HG02642 (cell line): ENCODE results near the gene RAN.
A peak's percentile ranks its signal among the peaks of the same experiment; 100 is the strongest.
"Not testable (repeated sequence)": the region's sequence is repeated elsewhere in the genome, so short reads cannot be mapped to it uniquely, and the experiment has no call there.

Experiments
- ATAC-seq: cut with Tn5 transposase; IDR thresholded peaks from one replicate; pipeline ENCODE4 v1.9.1; 2021; ENCODE audit warnings: mild to moderate bottlenecking; ENCODE audit not compliant: unreplicated experiment, poor library complexity

The RAN gene

DNA sequence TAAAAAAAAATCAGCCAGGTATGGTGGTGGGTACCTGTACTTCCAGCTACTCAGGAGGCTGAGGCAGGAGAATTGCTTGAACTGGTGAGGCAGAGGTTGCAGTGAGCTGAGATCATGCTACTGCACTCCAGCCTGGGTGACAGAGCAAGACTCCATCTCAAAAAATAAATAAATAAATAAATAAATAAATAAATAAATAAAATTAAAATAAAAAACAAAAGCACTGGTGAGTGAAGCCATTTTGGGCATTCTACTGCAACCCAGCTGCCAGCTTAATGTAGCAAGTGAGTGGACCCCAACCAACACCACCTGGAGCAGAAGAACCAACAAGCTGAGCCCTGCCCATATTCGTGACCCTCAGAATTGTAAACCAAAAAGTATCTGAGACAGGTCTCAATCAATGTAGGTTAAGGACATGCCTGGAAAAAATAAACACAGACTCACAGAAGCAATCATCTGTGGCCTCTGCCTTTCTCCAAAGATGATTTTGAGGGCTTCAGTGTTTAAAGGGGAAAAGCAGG lies 23.0 kb upstream of the RAN start:
- ATAC-seq = not testable (repeated sequence)

DNA sequence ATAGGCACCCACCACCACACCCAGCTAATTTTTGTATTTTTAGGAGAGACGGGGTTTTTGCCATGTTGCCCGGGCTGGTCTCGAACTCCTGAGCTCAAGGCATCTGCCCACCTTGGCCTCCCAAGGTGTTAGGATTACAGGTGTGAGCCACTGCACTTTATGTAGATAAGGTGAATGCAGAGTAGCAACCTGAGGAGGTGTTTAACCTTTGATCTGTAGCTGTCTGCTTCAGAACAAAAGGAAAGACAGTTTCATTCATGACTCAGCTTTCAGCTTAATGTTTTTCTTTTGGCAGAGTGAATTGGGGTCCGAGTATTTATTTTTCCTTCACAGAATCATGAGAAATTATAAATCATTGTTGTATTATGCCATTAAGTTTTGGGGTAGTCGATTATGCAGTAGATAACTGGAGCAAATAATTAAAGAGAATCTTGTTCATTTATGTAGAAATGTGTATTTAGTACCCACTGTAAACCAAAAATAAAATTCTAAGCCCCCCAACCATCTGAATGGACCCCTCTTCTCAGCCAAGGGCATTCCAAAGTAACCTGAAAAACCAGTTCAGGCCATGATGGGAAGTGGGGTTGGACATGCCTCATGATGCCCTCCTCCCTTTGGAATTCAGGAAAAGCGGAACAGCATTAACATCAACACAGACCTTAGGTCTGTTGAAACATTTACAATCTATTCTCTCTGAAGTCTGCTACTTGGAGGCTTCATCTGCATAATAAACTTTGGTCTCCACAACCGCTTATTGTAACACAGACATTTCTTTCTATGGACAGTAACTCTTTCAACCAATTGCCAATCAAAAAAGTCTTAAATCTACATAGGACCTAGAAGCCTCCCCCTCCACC lies 22.1 kb upstream of the RAN start:
- no peak for ATAC-seq

DNA sequence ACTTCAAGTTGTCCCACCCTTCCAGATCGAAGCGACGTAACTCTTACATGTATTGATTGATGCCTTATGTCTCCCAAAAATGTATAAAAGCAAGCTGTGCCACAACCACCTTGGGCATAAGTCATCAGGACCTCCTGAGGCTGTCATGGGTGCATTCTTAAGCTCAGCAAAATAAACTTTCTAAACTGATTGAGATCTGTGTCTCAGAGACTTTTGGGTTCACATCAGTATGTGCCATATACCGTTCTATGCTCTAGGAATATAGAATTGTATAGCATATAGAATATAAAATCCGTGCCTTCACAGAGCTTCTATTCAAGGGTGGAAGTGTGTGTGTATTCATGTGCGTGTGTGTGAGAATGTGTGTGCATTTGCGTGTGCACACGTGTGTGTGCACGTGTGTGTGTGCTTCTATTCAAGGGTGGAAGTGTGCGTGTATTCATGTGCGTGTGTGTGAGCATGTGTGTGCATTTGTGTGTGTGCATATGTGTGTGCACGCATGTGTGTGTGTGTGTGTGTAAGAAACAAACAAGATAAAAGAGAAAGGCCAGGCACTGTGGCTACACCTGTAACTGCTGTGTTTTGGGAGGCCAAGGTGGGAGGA lies 21.3 kb upstream of the RAN start:
- ATAC-seq = no peak

- ATAC-seq = no peak
These were observed 15.8 kb upstream of the RAN start for GRCh38 chr12:130856088-130856487.

- ATAC-seq = no peak
These were observed 13.8 kb upstream of the RAN start for GRCh38 chr12:130858084-130858483.

- no peak for ATAC-seq
These were observed 12.7 kb upstream of the RAN start for GRCh38 chr12:130859161-130859560.

- ATAC-seq = no peak
These were observed 11.6 kb upstream of the RAN start for GRCh38 chr12:130860311-130860710.

DNA sequence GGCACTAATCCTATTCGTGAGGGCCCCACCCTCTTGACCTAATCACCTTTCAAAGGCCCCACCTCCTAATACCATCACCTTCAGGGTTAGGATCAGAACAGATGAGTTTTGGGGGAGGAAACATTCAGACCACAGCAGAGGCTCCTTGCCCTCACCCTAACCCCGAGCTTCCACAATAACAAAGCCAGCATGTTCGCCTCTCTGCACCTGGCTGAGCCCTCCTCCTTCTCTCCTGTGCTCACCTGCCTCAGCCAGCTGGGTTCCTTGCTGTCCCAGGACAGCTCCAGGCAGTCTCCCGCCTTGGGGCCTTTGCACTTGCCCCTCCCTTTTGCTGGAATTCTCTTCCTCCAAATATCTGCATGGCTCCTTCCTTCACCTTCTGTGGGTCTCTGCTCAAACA lies 9.7 kb upstream of the RAN start:
- no peak for ATAC-seq

DNA sequence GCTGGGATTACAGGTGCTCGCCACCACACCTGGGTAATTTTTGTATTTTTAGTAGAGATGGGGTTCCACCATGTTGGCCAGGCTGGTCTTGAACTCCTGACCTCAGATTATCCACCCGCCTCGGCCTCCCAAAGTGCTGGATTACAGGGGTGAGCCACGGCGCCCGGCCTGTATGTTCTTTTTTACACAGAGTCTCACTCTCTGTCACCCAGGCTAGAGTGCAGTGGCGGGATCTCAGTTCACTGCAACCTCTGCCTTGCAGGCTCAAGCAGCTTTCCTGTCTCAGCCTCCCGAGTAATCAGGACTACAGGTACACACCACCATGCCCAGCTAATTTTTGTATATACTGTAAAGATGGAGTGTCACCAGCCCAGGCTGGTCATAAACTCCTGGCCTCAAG lies 9.1 kb upstream of the RAN start:
- ATAC-seq = not testable (repeated sequence)

- ATAC-seq = no peak
These were observed 8.6 kb upstream of the RAN start for GRCh38 chr12:130863298-130863697.

GRCh38 chr12:130868412-130868811 lies 3.5 kb upstream of the RAN start:
- no peak for ATAC-seq

DNA sequence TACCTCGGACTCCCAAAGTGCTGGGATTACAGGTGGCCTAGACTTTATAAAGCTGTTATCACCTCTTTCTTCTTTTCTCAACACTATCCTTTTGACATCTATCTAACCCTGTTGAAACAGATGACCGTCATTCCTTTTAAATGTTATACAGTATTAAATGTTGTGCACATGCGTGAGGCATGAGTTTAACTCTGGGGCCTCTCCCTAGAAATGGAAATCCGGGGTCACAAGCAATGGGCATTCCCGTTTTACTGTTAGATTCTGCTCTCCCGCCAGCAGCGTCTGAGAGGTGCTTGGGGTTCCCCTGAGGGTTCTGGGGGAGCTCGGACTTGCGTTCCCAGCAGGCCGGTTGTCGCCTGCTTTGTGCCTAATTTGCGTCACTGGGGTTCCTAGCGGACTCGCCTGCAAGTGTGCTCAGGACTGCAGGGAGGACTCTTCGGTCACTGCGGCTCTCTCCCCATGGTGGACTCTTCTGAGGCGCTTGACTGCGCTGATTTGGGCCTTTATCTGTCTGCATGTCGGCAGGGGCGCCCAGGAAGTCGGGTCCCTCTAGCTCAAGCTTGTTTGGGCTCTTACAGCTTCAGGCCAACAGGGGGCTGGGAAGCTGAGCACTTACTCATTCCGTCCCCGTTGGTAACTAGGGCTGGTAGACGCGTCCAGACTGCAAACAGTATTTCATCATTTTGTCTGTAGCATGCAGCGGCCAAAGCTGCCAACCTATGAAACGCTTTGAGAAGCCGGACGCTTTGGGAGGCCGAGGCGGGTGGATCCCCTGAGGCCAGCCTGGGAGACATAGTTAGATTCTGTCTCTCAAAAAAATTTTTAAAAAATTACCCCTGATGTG lies 1.2 kb upstream of the RAN start:
- ATAC-seq = peak; percentile 53

- peak; percentile 38 for ATAC-seq
These were observed 572 bp downstream of the RAN start for GRCh38 chr12:130872179-130873096.

- ATAC-seq = no peak
These were observed 1.4 kb downstream of the RAN start for GRCh38 chr12:130873106-130873795.

GRCh38 chr12:130873825-130874224 lies 2.0 kb downstream of the RAN start:
- no peak for ATAC-seq

DNA sequence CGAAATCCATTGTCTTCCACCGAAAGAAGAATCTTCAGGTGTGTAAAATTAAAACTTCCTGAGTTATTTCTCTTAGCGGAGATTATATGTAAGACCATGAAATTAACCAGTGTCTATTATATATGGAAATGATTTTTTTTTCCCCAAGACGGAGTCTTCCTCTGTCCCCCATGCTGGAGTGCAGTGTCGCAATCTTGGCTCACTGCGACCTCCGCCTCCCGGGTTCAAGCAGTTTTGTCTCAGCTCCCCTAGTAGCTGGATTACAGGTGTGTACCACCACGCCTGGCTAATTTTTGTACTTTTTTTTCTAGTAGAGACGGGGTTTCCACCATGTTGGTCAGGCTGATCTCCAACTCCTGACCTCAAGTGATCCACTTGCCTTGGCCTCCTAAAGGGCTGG lies 2.8 kb downstream of the RAN start:
- ATAC-seq = no peak

DNA sequence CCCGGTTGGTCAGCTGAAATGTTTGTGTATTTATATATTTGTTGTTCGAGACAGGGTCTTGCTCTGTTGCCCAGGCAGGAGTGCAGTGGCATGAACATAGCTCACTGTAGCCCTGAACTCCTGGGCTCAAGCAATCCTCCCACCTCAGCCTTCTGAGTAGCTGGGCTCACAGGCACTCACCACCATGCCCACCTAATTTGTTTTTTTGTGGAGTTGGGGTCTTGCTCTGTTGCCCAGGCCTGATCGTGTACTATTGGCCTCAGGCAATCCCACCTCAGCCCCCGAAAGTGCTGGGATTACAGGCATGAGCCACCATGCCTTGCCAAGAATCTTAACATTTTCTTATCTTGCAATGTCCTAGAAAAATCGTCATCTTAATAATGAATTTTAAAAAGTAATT lies 3.3 kb downstream of the RAN start:
- no peak for ATAC-seq

DNA sequence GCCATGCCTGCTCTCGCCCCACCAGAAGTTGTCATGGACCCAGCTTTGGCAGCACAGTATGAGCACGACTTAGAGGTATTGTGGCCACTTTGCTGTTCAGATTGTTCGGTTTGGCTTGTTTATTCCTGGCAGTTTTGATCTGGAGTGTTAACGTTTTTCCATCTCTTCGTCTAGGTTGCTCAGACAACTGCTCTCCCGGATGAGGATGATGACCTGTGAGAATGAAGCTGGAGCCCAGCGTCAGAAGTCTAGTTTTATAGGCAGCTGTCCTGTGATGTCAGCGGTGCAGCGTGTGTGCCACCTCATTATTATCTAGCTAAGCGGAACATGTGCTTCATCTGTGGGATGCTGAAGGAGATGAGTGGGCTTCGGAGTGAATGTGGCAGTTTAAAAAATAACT lies 3.8 kb downstream of the RAN start:
- ATAC-seq = not testable (repeated sequence)

DNA sequence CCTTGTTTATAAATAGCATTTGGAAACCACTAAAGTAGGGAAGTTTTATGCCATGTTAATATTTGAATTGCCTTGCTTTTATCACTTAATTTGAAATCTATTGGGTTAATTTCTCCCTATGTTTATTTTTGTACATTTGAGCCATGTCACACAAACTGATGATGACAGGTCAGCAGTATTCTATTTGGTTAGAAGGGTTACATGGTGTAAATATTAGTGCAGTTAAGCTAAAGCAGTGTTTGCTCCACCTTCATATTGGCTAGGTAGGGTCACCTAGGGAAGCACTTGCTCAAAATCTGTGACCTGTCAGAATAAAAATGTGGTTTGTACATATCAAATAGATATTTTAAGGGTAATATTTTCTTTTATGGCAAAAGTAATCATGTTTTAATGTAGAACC lies 4.4 kb downstream of the RAN start:
- no peak for ATAC-seq
